ENCODE data around the gene CCL22. TPM values are rescaled to one million over a fixed set of nuclear protein-coding genes. Genes with fewer than 3 reads are reported as not detected.

The CCL22 gene
- total RNA-seq, 4 donors from 2014 or later, result not detected

- Histone ChIP-seq H3K9me3 (no peaks in the 10 kb centered on the region), H3K4me3 (replicated peaks in 1 of 3) (no peak overlapping the region), H3K27ac (no peak overlapping the region), H3K36me3 (no peaks in the 10 kb centered on the region), H3K27me3 (no peaks in the 10 kb centered on the region), H3K4me1 (peaks cover 0 to 15% of the 10 kb centered on the region in 2 donors)
- WGBS, 2 donors, result 70 to 80% methylated on average over 7 of the region's 7 CpGs
- DNase-seq, result peak in 1 of 2 donors; percentile 40
- TF ChIP-seq CTCF (IDR thresholded peaks at IDR 0.05), result no peak
- no peak for TF ChIP-seq POLR2A (IDR thresholded peaks at IDR 0.05)
- intact Hi-C loops (cut with DNase I), result no loop called here
Observed at GRCh38 chr16:57367116-57367752, 8.7 kb downstream of the CCL22 start.

GRCh38 chr16:57371494-57372371, 13.2 kb downstream of the CCL22 start:
- H3K4me1 ChIP-seq, result peaks cover 5 to 46% of the 10 kb centered on the region in 2 donors
- H3K4me3 ChIP-seq (replicated peaks in 1 of 3), result peak overlapping the region in 1 of 3 donors; percentile 44
- intact Hi-C loops (cut with DNase I), result no loop called here
- DNase-seq, result no peak
- 71 to 88% methylated on average over 7 to 12 of the region's 15 CpGs for WGBS, 2 donors
- H3K27me3 ChIP-seq, result no peaks in the 10 kb centered on the region
- TF ChIP-seq POLR2A (IDR thresholded peaks at IDR 0.05), result no peak
- no peak for TF ChIP-seq CTCF (IDR thresholded peaks at IDR 0.05)
- H3K36me3 ChIP-seq, result no peaks in the 10 kb centered on the region
- H3K27ac ChIP-seq, result peak overlapping the region in 2 of 3 donors; percentile 62 to 91
- no peaks in the 10 kb centered on the region for H3K9me3 ChIP-seq

GRCh38 chr16:57372372-57373116, 14.0 kb downstream of the CCL22 start, which contains the start of gene CX3CL1:
CX3CL1 (plus strand) TSS chr16:57372490; CDS start chr16:57372569, 79 bp downstream.
- 23 to 36% methylated on average over 12 to 14 of the region's 23 CpGs for whole genome bisulfite sequencing, 2 donors

More at GRCh38 chr16:57372372-57373116, 14.0 kb downstream of the CCL22 start, which contains the start of gene CX3CL1:
- peak; percentile 43 to 58 for DNase-seq
- H3K27me3 ChIP-seq, result no peaks in the 10 kb centered on the region
- peak within 1 kb of the TSS in 1 of 3 donors; percentile 44 for H3K4me3 ChIP-seq (replicated peaks in 1 of 3)
- H3K4me1 ChIP-seq, result peaks cover 5 to 40% of the 10 kb centered on the region in 2 donors
- TF ChIP-seq CTCF (IDR thresholded peaks at IDR 0.05) (peak in 2 of 6 experiments; percentile 9 to 21), POLR2A (IDR thresholded peaks at IDR 0.05) (peak; percentile 50 to 55)
- intact Hi-C loops (cut with DNase I), result no loop called here
- no peaks in the 10 kb centered on the region for H3K36me3 ChIP-seq
- no peaks in the 10 kb centered on the region for H3K9me3 ChIP-seq
- peak within 1 kb of the TSS; percentile 74 to 91 (median 78) for H3K27ac ChIP-seq
